ENCODE measurements around the gene IPO13.

Gene IPO13

GRCh38 chr1:43904660-43905551 is 41.8 kb upstream of the IPO13 start:
- H3K4me3 ChIP-seq (ENCODE audit: control insufficient read depth, low read depth, low read length): no peak overlapping the region
- no peak for DNase-seq (ENCODE audit: low read depth)
- TF ChIP-seq CTCF (IDR thresholded peaks at IDR 0.05; ENCODE audit: control insufficient read depth, insufficient read depth, low read depth, low read length, missing control alignments): no peak

GRCh38 chr1:43908226-43908625 is 38.5 kb upstream of the IPO13 start:
- H3K4me3 ChIP-seq (ENCODE audit: control insufficient read depth, low read depth, low read length): no peak overlapping the region
- no peak for DNase-seq (ENCODE audit: low read depth)
- TF ChIP-seq CTCF (IDR thresholded peaks at IDR 0.05; ENCODE audit: control insufficient read depth, insufficient read depth, low read depth, low read length, missing control alignments): no peak

- DNase-seq (ENCODE audit: low read depth): no peak
Measured at GRCh38 chr1:43908858-43909257, 37.9 kb upstream of the IPO13 start.

GRCh38 chr1:43910343-43910742 is 36.4 kb upstream of the IPO13 start:
- TF ChIP-seq CTCF (IDR thresholded peaks at IDR 0.05; ENCODE audit: control insufficient read depth, insufficient read depth, low read depth, low read length, missing control alignments): no peak
- no peak for DNase-seq (ENCODE audit: low read depth)
- H3K4me3 ChIP-seq (ENCODE audit: control insufficient read depth, low read depth, low read length): no peak overlapping the region

More at GRCh38 chr1:43908858-43909257, 37.9 kb upstream of the IPO13 start:
- TF ChIP-seq CTCF (IDR thresholded peaks at IDR 0.05; ENCODE audit: control insufficient read depth, insufficient read depth, low read depth, low read length, missing control alignments): peak; percentile 21
- no peak overlapping the region for H3K4me3 ChIP-seq (ENCODE audit: control insufficient read depth, low read depth, low read length)

- H3K4me3 ChIP-seq (ENCODE audit: control insufficient read depth, low read depth, low read length): no peak overlapping the region
- TF ChIP-seq CTCF (IDR thresholded peaks at IDR 0.05; ENCODE audit: control insufficient read depth, insufficient read depth, low read depth, low read length, missing control alignments): no peak
- DNase-seq (ENCODE audit: low read depth): peak; percentile 54
Measured at GRCh38 chr1:43912607-43913006, 34.1 kb upstream of the IPO13 start.

GRCh38 chr1:43913051-43913501 is 33.7 kb upstream of the IPO13 start:
- no peak overlapping the region for H3K4me3 ChIP-seq (ENCODE audit: control insufficient read depth, low read depth, low read length)
- no peak for TF ChIP-seq CTCF (IDR thresholded peaks at IDR 0.05; ENCODE audit: control insufficient read depth, insufficient read depth, low read depth, low read length, missing control alignments)
- DNase-seq (ENCODE audit: low read depth): no peak
